ENCODE results near the gene MMP7.
A peak's percentile ranks its signal among the peaks of the same experiment; 100 is the strongest.

The MMP7 gene, protein sequence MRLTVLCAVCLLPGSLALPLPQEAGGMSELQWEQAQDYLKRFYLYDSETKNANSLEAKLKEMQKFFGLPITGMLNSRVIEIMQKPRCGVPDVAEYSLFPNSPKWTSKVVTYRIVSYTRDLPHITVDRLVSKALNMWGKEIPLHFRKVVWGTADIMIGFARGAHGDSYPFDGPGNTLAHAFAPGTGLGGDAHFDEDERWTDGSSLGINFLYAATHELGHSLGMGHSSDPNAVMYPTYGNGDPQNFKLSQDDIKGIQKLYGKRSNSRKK

DNA sequence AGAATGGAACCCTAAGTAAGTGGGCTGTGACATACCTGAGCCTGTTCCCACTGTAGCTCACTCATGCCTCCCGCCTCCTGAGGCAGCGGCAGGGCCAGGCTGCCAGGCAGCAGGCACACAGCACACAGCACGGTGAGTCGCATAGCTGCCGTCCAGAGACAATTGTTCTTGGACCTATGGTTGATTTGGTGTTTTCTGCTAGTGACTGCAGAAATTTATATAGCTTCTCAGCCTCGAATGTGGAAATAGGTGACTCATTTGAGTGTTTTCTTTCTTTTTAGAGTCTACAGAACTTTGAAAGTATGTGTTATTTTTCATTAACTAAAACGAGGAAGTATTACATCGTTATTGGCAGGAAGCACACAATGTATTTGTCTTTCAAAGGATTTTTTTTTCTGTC lies at the start of gene MMP7:
Gene MMP7, minus strand, starts transcription at position 190 of the 400 bp plus-strand sequence. Its CDS starts 47 bp downstream, at position 143.
- Histone ChIP-seq H3K4me1 (ENCODE audit: control insufficient read depth, insufficient read depth, low read length) (no peaks in the 10 kb centered on the region), H3K9me3 (ENCODE audit: control insufficient read depth, insufficient read depth, low read depth, low read length) (no peaks in the 10 kb centered on the region), H3K27ac (ENCODE audit: extremely low read depth, low read depth, low read length) (no peak within 1 kb of the TSS), H3K36me3 (ENCODE audit: control insufficient read depth in 2 of 2, insufficient read depth in 1 of 2, low read length in 2 of 2) (no peaks in the 10 kb centered on the region), H3K4me3 (ENCODE audit: low read depth, low read length) (no peak within 1 kb of the TSS)
- TF ChIP-seq ZNF335 (tag by site-specific recombination; conservative IDR thresholded peaks at IDR 0.05) (0 out of 2 replicates have a peak, but pooled peaks have one; percentile 1), ZNF560 (tag by site-specific recombination; IDR thresholded peaks at IDR 0.05; ENCODE audit: borderline replicate concordance) (no peak)
- CTCF ChIA-PET: interaction anchor here (0.6 to 0.7 kb wide), 2 partner anchors 189 to 1160 kb away, joined by 3 read pairs; no protein-coding TSS in a partner anchor
- POLR2A ChIA-PET: interaction anchor here (1.1 kb wide), 1 partner anchor 10 kb away, joined by 3 read pairs; no protein-coding TSS in a partner anchor

DNA sequence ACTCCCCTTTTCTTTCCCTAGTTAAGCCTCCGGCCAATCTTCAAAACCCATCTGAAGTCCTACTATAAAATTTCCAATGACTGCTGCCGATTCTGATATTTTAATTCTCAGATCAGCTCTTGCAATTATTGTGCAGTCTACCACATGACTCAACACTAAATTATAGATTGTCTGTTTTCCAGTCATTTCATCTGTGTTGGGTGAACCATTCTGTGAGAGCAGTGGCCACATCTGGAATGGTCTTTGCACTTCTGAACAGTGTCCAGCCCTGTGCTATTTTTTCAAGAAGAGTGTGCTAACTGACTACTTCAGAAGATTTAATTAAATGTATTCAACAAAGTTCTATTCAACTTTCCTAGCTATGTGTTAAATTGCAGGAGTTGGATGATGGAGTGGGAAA lies 47.2 kb upstream of the MMP7 start:
- POLR2A ChIA-PET: no interaction called here
- H3K27ac ChIP-seq (ENCODE audit: extremely low read depth, low read depth, low read length): no peak overlapping the region
- no peak overlapping the region for H3K4me3 ChIP-seq (ENCODE audit: low read depth, low read length)
- CTCF ChIA-PET: interaction anchor here (0.6 kb wide), 1 partner anchor 14 kb away, joined by 3 read pairs; no protein-coding TSS in a partner anchor
- TF ChIP-seq ZSCAN23 (tag by site-specific recombination; IDR thresholded peaks at IDR 0.05) (no peak), GLIS1 (tag by site-specific recombination; IDR thresholded peaks at IDR 0.05) (no peak), ZNF211 (tag by site-specific recombination; IDR thresholded peaks at IDR 0.05; ENCODE audit: low read depth) (no peak), ZNF510 (tag by site-specific recombination; IDR thresholded peaks at IDR 0.05; ENCODE audit: insufficient replicate concordance) (no peak), ZNF341 (tag by site-specific recombination; IDR thresholded peaks at IDR 0.05; ENCODE audit: low read depth) (no peak)
- TF ChIP-seq, protein P1, sequence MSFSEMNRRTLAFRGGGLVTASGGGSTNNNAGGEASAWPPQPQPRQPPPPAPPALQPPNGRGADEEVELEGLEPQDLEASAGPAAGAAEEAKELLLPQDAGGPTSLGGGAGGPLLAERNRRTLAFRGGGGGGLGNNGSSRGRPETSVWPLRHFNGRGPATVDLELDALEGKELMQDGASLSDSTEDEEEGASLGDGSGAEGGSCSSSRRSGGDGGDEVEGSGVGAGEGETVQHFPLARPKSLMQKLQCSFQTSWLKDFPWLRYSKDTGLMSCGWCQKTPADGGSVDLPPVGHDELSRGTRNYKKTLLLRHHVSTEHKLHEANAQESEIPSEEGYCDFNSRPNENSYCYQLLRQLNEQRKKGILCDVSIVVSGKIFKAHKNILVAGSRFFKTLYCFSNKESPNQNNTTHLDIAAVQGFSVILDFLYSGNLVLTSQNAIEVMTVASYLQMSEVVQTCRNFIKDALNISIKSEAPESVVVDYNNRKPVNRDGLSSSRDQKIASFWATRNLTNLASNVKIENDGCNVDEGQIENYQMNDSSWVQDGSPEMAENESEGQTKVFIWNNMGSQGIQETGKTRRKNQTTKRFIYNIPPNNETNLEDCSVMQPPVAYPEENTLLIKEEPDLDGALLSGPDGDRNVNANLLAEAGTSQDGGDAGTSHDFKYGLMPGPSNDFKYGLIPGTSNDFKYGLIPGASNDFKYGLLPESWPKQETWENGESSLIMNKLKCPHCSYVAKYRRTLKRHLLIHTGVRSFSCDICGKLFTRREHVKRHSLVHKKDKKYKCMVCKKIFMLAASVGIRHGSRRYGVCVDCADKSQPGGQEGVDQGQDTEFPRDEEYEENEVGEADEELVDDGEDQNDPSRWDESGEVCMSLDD (tag by site-specific recombination; IDR thresholded peaks at IDR 0.05): no peak
- H3K36me3 ChIP-seq (ENCODE audit: control insufficient read depth in 2 of 2, insufficient read depth in 1 of 2, low read length in 2 of 2): no peaks in the 10 kb centered on the region
- no peaks in the 10 kb centered on the region for H3K9me3 ChIP-seq (ENCODE audit: control insufficient read depth, insufficient read depth, low read depth, low read length)
- no peaks in the 10 kb centered on the region for H3K4me1 ChIP-seq (ENCODE audit: control insufficient read depth, insufficient read depth, low read length)

DNA sequence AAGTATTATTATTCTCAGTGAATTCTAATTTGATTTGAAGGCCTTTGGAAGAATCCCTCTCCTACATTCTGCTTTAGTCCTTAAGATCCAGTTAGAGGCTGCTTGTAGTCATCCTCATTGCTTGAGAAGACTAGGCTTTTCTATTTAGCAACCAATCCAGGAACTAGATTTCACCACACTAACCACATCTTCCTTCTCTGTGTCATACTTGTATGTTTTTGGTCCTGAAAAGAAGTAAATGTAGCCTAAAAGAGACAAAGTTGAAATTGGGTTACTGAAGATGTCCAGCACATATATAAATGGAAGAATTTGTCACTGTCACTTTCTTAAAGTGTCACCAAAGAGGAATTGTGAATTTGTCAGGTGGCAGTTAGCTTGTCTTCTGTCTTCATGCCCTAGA lies 46.6 kb upstream of the MMP7 start:
- H3K4me1 ChIP-seq (ENCODE audit: control insufficient read depth, insufficient read depth, low read length): no peaks in the 10 kb centered on the region
- POLR2A ChIA-PET: no interaction called here
- CTCF ChIA-PET: interaction anchor here (0.6 kb wide), 1 partner anchor 14 kb away, joined by 3 read pairs; no protein-coding TSS in a partner anchor
- H3K4me3 ChIP-seq (ENCODE audit: low read depth, low read length): no peak overlapping the region
- no peaks in the 10 kb centered on the region for H3K9me3 ChIP-seq (ENCODE audit: control insufficient read depth, insufficient read depth, low read depth, low read length)
- TF ChIP-seq SALL2 (tag by site-specific recombination; IDR thresholded peaks at IDR 0.05; ENCODE audit: borderline replicate concordance) (no peak), ZNF48 (tag by site-specific recombination; IDR thresholded peaks at IDR 0.05) (no peak), ZNF76 (tag by site-specific recombination; IDR thresholded peaks at IDR 0.05; ENCODE audit: borderline replicate concordance, low read depth) (no peak), ZNF37A (tag by site-specific recombination; IDR thresholded peaks at IDR 0.05) (no peak), ZNF140 (tag by site-specific recombination; IDR thresholded peaks at IDR 0.05) (no peak), ZNF157 (tag by site-specific recombination; IDR thresholded peaks at IDR 0.05) (no peak), ZFP69B (tag by site-specific recombination; IDR thresholded peaks at IDR 0.05) (no peak), ZBTB48 (tag by site-specific recombination; IDR thresholded peaks at IDR 0.05) (no peak), ZNF670 (tag by site-specific recombination; IDR thresholded peaks at IDR 0.05; ENCODE audit: low read depth) (no peak)
- TF ChIP-seq, protein P2, sequence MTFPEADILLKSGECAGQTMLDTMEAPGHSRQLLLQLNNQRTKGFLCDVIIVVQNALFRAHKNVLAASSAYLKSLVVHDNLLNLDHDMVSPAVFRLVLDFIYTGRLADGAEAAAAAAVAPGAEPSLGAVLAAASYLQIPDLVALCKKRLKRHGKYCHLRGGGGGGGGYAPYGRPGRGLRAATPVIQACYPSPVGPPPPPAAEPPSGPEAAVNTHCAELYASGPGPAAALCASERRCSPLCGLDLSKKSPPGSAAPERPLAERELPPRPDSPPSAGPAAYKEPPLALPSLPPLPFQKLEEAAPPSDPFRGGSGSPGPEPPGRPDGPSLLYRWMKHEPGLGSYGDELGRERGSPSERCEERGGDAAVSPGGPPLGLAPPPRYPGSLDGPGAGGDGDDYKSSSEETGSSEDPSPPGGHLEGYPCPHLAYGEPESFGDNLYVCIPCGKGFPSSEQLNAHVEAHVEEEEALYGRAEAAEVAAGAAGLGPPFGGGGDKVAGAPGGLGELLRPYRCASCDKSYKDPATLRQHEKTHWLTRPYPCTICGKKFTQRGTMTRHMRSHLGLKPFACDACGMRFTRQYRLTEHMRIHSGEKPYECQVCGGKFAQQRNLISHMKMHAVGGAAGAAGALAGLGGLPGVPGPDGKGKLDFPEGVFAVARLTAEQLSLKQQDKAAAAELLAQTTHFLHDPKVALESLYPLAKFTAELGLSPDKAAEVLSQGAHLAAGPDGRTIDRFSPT (tag by site-specific recombination; IDR thresholded peaks at IDR 0.05): no peak
- TF ChIP-seq, protein P3, sequence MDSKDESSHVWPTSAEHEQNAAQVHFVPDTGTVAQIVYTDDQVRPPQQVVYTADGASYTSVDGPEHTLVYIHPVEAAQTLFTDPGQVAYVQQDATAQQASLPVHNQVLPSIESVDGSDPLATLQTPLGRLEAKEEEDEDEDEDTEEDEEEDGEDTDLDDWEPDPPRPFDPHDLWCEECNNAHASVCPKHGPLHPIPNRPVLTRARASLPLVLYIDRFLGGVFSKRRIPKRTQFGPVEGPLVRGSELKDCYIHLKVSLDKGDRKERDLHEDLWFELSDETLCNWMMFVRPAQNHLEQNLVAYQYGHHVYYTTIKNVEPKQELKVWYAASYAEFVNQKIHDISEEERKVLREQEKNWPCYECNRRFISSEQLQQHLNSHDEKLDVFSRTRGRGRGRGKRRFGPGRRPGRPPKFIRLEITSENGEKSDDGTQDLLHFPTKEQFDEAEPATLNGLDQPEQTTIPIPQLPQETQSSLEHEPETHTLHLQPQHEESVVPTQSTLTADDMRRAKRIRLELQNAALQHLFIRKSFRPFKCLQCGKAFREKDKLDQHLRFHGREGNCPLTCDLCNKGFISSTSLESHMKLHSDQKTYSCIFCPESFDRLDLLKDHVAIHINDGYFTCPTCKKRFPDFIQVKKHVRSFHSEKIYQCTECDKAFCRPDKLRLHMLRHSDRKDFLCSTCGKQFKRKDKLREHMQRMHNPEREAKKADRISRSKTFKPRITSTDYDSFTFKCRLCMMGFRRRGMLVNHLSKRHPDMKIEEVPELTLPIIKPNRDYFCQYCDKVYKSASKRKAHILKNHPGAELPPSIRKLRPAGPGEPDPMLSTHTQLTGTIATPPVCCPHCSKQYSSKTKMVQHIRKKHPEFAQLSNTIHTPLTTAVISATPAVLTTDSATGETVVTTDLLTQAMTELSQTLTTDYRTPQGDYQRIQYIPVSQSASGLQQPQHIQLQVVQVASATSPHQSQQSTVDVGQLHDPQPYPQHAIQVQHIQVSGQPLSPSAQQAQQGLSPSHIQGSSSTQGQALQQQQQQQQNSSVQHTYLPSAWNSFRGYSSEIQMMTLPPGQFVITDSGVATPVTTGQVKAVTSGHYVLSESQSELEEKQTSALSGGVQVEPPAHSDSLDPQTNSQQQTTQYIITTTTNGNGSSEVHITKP (tag by site-specific recombination; IDR thresholded peaks at IDR 0.05): no peak
- TF ChIP-seq, protein P4, sequence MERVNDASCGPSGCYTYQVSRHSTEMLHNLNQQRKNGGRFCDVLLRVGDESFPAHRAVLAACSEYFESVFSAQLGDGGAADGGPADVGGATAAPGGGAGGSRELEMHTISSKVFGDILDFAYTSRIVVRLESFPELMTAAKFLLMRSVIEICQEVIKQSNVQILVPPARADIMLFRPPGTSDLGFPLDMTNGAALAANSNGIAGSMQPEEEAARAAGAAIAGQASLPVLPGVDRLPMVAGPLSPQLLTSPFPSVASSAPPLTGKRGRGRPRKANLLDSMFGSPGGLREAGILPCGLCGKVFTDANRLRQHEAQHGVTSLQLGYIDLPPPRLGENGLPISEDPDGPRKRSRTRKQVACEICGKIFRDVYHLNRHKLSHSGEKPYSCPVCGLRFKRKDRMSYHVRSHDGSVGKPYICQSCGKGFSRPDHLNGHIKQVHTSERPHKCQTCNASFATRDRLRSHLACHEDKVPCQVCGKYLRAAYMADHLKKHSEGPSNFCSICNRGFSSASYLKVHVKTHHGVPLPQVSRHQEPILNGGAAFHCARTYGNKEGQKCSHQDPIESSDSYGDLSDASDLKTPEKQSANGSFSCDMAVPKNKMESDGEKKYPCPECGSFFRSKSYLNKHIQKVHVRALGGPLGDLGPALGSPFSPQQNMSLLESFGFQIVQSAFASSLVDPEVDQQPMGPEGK (tag by site-specific recombination; IDR thresholded peaks at IDR 0.05): no peak
- H3K27ac ChIP-seq (ENCODE audit: extremely low read depth, low read depth, low read length): no peak overlapping the region
- no peaks in the 10 kb centered on the region for H3K36me3 ChIP-seq (ENCODE audit: control insufficient read depth in 2 of 2, insufficient read depth in 1 of 2, low read length in 2 of 2)
